Naive thymus-derived CD8-positive, alpha-beta T cell (primary cell): ENCODE data around the gene NDUFB2. TPM values are rescaled to one million over a fixed set of nuclear protein-coding genes. Genes with fewer than 3 reads are reported as not detected.
A peak's percentile ranks its signal among the peaks of the same experiment; 100 is the strongest.

Source experiments
- ATAC-seq, 2 donors: fragments of 150-1000 bp; cut with Tn5 transposase in 1 of 2; sonication (Bioruptor Pico), chemical (Tn5 transposase) in 1 of 2; 1 replicate in 1 of 2; 2 replicates in 1 of 2; pipeline ENCODE4 v1.10.0; 2021; ENCODE audit warnings: mild to moderate bottlenecking in 2 of 2, moderate library complexity in 2 of 2
- POLR2A ChIA-PET: fragments of 350-600 bp; sonication (Branson Sonifier 250); formaldehyde crosslinking; loops from one replicate; lab custom pipeline; 2021; ENCODE audit warnings: antibody characterized with exemption; lab: Charles Lee
- DNase-seq, 10 donors: peaks; one replicate each; pipeline versions ENCODE4 v3.0.0 to v3.0.0-alpha.2; 2020 to 2022
- H3K27ac Mint-ChIP-seq, 10 donors: one replicate each; pipeline ENCODE4 v1.8.0; 2020 to 2022; ENCODE audit warnings: mild to moderate bottlenecking in 10 of 10, mixed read lengths in 10 of 10, moderate library complexity in 4 of 10, inconsistent platforms in 1 of 10
- H3K27me3 Mint-ChIP-seq, 5 donors: one replicate each; pipeline ENCODE4 v1.8.0; 2021 to 2022; ENCODE audit warnings: mixed read lengths in 5 of 5
- H3K36me3 Mint-ChIP-seq, 3 donors: one replicate each; pipeline ENCODE4 v1.8.0; 2020 to 2022; ENCODE audit warnings: mixed read lengths in 3 of 3, mild to moderate bottlenecking in 2 of 3, inconsistent platforms in 1 of 3
- H3K4me1 Mint-ChIP-seq, 4 donors: one replicate each; pipeline ENCODE4 v1.8.0; 2021 to 2022; ENCODE audit warnings: mixed read lengths in 4 of 4
- H3K4me3 Mint-ChIP-seq, 10 donors: one replicate each; pipeline ENCODE4 v1.8.0; 2020 to 2022; ENCODE audit warnings: mild to moderate bottlenecking in 10 of 10, mixed read lengths in 10 of 10, moderate library complexity in 6 of 10, inconsistent platforms in 1 of 10
- H3K9me3 Mint-ChIP-seq, 9 donors: one replicate each; pipeline ENCODE4 v1.8.0; 2020 to 2022; ENCODE audit warnings: mixed read lengths in 9 of 9, mild to moderate bottlenecking in 3 of 9, inconsistent platforms in 1 of 9, moderate library complexity in 1 of 9
- polyA plus RNA-seq, 3 donors: library from polyadenylated mRNA; unstranded; fragments of 300-500 nt; fragmentation: Illumina TruSeq; gene quantifications; one replicate each; pipeline ENCODE4 v1.2.3, GENCODE V29; 2021
- total RNA-seq, 8 experiments: library from RNA in 2 of 8; stranded (reverse) in 2 of 8; gene quantifications; one replicate each; pipeline ENCODE4 v1.2.3 and lab custom pipeline; 2021 to 2026

NDUFB2 gene
- total RNA-seq: 100 to 1,000 TPM in 1 of 2 experiments, 10 to 100 TPM in 1; 98.5 to 103 TPM
- polyA plus RNA-seq: 100 to 1,000 TPM; 434 to 524 (median 517) TPM
- total RNA-seq (lab: John Stamatoyannopoulos, UW): 30.4 to 74.9 (median 38.1) reads per million in 6 experiments

DNA sequence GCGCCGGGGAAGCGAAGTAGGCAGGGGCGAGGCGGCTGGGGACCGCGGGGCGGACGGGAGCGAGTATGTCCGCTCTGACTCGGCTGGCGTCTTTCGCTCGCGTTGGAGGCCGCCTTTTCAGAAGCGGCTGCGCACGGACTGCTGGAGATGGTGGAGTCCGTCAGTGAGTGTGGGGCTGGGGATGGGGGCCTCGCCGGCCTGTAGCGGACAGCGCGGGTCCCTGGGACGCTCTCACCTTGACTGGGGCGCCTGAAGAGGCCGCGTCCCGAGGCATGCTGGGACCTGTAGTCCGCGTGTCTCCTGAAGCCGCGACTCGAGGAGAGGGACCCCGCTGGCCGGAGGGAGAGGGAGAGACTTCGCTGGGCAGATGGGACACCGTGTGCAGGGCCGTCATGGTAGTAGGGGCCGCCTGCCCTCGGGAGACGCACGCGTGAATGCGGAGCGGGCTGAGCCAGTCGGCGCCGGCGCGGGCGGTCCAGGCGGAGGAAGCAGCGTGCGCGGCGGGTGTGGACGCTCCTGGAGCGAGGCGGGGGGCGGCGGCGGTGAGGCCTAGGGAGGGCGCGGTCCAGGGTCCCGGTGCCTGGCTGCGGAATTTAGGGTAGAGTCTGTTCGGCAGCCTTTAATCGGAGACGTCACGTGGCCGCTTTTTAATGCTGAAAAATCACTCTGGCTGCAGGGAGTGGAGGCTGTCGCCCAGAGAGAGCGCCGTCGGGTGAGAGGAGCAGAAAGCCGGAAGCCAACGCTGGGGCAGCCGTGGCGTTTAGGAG is at the start of gene NDUFB2:
TSS of gene NDUFB2 (plus strand) at position 29 of the 767 bp plus-strand sequence. CDS start at position 66, 37 bp downstream.
- DNase-seq (peak; percentile 43 to 93 (median 86)), ATAC-seq (peak; percentile 87)
- POLR2A ChIA-PET: interaction anchor here (0.6 to 2.4 kb wide), 9 partner anchors 17 to 839 kb away, joined by 3 to 14 read pairs (median 7); partner anchors contain the start of genes ADCK2, MKRN1 and MRPS33
- H3K9me3 Mint-ChIP-seq: no peaks in the 10 kb centered on the region
- H3K27ac Mint-ChIP-seq: peak within 1 kb of the TSS; percentile 95 to 99 (median 98)
- no peaks in the 10 kb centered on the region for H3K27me3 Mint-ChIP-seq
- peak within 1 kb of the TSS; percentile 92 to 100 (median 99) for H3K4me3 Mint-ChIP-seq
- peaks cover 17 to 49% (median 44%) of the 10 kb centered on the region in 4 donors for H3K4me1 Mint-ChIP-seq
- peaks cover 0 to 10% (median 0%) of the 10 kb centered on the region in 3 donors for H3K36me3 Mint-ChIP-seq

DNA sequence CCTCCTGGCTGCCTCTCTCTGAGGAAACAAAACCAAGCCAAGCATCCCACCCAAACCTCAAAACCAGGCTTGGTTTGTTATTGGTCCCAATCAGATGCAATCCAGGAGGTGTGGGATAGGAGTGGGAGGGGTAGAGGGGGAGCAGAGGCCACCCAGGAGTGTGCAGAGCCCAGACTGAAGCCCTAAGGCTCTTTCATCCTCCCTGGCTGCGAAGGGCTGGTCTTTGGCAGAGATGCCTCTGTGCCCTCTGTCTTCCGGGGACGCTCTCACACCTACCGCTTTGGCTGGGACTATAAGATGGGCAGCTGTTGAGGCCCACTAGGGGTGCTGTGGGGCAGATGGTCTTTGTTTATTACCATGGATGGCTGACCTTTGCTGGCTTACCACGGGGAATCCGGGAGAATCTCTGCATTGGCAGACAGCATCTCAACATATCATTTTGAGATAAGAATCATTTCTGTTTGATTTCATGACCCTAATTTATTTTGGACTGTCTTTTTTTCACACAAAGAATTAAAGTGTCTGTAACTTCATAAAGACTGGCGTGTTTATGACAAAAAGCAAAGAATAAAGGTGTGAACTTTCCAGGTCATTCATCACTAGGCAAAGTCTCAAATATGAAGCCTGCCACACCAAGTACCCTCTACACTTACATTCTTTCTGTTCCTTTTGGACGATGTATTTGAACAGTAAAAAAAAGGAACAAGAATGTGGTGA is 49.4 kb upstream of the NDUFB2 start:
- DNase-seq (peak in 7 of 10 donors; percentile 16 to 42 (median 27)), ATAC-seq (peak; percentile 95 to 98)
- peaks cover 0 to 2% (median 0%) of the 10 kb centered on the region in 9 donors for H3K9me3 Mint-ChIP-seq
- H3K4me3 Mint-ChIP-seq: no peak overlapping the region
- POLR2A ChIA-PET: no interaction called here
- H3K36me3 Mint-ChIP-seq: no peaks in the 10 kb centered on the region
- peaks cover 4 to 22% (median 11%) of the 10 kb centered on the region in 5 donors for H3K27me3 Mint-ChIP-seq
- H3K4me1 Mint-ChIP-seq: peaks cover 6 to 11% (median 9%) of the 10 kb centered on the region in 4 donors
- H3K27ac Mint-ChIP-seq: peak overlapping the region in 5 of 10 donors; percentile 12 to 80 (median 31)

DNA sequence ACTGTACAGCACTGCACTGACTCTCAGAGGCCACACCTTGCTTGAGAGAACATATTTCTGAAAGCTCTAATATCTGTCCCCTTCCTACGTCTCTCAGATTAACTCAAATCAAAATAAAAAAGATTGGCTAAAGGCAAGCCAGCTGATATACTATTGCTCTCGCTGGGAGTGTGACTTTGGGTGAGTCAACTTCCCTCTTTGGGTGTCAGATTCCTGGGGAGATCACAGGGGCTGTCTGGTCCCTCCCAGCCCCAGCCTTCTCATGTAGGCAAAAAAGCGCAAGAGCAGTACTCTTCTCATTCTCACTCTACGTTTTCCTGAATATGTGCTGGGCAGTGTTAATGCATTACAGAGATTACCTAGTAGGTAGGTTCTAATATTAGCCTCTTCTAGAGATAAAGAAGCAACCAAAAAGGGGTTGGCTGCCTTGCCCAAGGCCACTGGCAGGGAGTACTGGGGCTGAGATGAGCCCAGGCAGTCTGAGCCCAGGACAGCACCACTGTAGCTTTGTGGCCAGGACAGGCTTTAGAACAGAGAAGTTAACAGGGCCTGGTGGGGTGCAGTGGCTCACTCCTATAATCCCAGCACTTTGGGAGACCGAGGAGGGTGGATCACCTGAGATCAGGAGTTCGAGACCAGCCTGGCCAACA is 46.8 kb upstream of the NDUFB2 start:
- ATAC-seq: no peak
- Mint-ChIP-seq H3K4me3 (no peak overlapping the region), H3K4me1 (peaks cover 13 to 17% (median 15%) of the 10 kb centered on the region in 4 donors), H3K36me3 (no peaks in the 10 kb centered on the region), H3K27ac (no peak overlapping the region), H3K9me3 (no peaks in the 10 kb centered on the region), H3K27me3 (peaks cover 0 to 10% (median 6%) of the 10 kb centered on the region in 5 donors)
- no peak for DNase-seq
- POLR2A ChIA-PET: interaction anchor here (1.0 kb wide), 1 partner anchor 41 kb away, joined by 3 read pairs; no protein-coding TSS in a partner anchor

DNA sequence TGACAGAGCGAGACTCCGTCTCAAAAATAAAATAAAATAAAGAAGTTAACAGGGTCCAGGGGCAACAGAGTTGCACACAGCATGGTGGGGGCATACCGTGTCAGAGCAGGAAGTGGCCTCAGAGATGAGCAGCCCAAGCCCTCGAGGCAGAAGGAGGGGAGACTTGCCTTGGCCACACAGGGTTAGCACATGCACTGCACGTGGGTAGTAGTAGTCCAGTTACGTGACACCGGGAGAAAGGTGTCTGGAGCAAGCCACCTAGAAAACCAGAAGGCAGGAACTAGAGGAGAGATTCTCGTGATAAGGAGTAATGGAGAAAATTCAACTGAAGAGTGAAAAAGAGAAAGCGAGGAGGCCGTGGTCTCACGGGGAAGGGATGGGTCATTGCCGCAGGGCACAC is 46.1 kb upstream of the NDUFB2 start:
- POLR2A ChIA-PET: no interaction called here
- Mint-ChIP-seq H3K4me1 (peaks cover 13 to 17% (median 16%) of the 10 kb centered on the region in 4 donors), H3K27me3 (peaks cover 0 to 10% (median 5%) of the 10 kb centered on the region in 5 donors), H3K4me3 (peak overlapping the region in 1 of 10 donors; percentile 7), H3K27ac (peak overlapping the region in 1 of 10 donors; percentile 57), H3K9me3 (no peaks in the 10 kb centered on the region), H3K36me3 (no peaks in the 10 kb centered on the region)
- DNase-seq (no peak), ATAC-seq (no peak)

DNA sequence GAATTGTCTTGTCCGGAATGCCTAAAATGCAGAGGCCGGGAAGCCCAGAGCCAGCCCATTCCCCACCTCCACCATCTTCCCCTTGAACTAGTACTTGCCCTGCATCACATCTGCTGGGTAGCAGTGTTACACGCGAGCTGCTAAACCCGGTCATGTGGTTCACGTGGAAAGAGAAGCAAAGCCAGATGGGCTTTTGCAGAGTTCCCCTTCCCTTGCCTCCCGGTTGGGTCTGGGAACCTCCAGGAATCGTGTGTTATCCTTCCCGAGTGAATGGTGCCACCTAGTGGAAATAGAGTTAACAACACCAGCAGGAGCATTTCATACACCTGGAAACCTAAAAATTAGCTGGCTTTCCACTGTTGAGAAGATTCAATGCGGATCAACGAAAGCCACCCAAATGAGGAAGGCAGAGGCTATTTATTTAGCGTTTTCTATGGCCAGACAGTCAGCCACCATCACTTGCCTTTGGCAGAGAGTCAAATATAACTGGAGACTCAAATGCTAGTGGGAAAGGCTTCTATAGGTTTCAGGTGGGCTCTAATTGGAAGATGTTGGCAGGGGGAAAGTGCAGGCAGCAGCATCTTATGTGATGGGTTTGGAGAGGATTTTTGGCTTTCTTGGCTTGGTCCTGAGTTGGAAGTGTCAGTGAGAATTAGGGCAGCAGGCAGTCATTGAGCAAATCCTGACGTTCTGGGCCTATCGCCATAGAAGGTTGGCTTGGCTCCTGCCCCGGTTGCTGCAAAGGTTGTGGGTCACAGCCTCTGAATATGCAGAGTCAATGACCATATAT is 43.0 kb upstream of the NDUFB2 start:
- POLR2A ChIA-PET: interaction anchor here (0.6 to 1.4 kb wide), 2 partner anchors 20 to 179 kb away, joined by 3 read pairs; partner anchors contain the start of gene ADCK2
- DNase-seq: peak in 5 of 10 donors; percentile 7 to 51 (median 47)
- peak in 1 of 2 donors; percentile 56 for ATAC-seq
- Mint-ChIP-seq H3K9me3 (no peaks in the 10 kb centered on the region), H3K4me3 (no peak overlapping the region), H3K4me1 (peaks cover 22 to 25% (median 23%) of the 10 kb centered on the region in 4 donors), H3K27ac (no peak overlapping the region), H3K36me3 (no peaks in the 10 kb centered on the region), H3K27me3 (peaks cover 0 to 16% (median 8%) of the 10 kb centered on the region in 5 donors)

DNA sequence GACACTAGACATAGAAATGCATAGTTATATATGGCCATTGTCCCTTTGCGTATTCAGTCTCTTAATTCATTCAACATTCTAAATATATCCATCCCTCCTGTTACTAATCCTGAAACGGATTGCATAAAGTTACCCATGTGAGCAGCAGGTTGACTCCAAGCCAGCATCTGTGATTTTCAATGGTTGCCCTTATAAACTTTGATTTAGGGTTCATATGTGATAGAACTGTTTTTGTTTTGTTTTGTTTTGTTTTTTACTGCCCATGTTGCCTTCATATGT is 42.5 kb upstream of the NDUFB2 start:
- H3K36me3 Mint-ChIP-seq: no peaks in the 10 kb centered on the region
- H3K4me3 Mint-ChIP-seq: no peak overlapping the region
- no peaks in the 10 kb centered on the region for H3K9me3 Mint-ChIP-seq
- H3K27ac Mint-ChIP-seq: no peak overlapping the region
- no peak for ATAC-seq
- peaks cover 22 to 25% (median 23%) of the 10 kb centered on the region in 4 donors for H3K4me1 Mint-ChIP-seq
- H3K27me3 Mint-ChIP-seq: peaks cover 0 to 16% (median 8%) of the 10 kb centered on the region in 5 donors
- DNase-seq: no peak
- POLR2A ChIA-PET: interaction anchor here (0.6 to 1.4 kb wide), 2 partner anchors 19 to 180 kb away, joined by 3 read pairs; partner anchors contain the start of gene ADCK2

DNA sequence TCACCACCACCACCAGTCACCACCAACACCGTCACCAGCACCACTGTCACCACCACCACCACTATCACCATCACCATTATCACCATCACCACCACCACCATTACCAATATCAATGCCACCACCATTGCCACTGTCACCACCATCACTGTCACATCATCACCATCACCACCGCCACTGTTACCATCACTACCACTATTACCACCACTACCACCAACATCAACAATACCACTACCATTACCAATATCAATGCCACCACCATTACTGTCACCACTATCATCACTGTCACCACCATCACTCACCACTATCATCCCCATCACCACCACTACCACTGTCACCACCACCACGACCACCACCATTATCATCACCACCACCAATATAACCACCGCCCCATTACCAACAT is 41.8 kb upstream of the NDUFB2 start:
- Mint-ChIP-seq H3K27me3 (peaks cover 0 to 16% (median 7%) of the 10 kb centered on the region in 5 donors), H3K4me1 (peaks cover 22 to 25% (median 23%) of the 10 kb centered on the region in 4 donors), H3K9me3 (no peaks in the 10 kb centered on the region), H3K27ac (peak overlapping the region in 1 of 10 donors; percentile 90), H3K4me3 (peak overlapping the region in 1 of 10 donors; percentile 22), H3K36me3 (no peaks in the 10 kb centered on the region)
- POLR2A ChIA-PET: no interaction called here
- ATAC-seq (no peak), DNase-seq (no peak)

DNA sequence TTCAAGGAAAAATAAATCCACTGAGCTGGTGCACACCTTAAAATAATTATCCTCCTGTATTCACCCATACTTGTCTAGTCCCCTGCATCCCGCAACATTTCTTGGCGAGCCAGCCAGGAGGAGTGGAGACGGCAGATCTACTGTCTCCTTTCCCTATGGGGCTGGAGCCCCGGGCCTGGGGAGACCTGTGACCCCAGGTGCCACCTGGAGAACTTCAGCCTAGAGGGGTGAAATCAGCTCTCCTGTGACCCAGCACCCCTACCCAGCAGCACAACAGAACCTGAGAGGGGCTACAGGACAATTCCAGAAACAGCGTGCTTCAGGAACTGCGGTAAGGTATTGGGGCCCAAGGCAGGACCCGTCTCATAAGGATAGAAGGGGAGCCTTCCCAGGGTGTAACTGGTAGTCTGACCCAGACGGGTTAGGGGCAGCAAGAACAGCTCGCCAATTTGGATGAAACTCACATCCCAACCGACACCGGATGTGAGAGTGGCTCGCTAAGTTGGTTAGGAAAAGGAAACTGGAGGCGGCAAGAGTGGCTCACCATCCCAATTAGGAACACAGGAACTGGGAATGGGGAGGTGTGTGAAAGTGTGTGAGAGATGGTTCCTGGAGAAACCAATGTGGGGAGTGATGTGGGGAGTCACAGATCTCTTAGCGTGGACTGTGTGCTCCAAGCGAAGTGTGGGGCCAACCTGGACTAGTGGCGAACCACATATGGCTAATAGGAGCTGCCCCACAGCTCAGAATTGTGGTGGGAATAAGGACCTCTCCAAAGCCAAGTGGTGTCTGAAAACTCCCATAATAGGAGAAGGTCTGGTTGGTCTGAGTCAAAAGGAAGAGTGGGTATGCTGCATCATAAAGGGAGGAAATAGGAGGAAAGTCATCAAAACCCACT is 40.7 kb upstream of the NDUFB2 start:
- no peak for ATAC-seq

DNA sequence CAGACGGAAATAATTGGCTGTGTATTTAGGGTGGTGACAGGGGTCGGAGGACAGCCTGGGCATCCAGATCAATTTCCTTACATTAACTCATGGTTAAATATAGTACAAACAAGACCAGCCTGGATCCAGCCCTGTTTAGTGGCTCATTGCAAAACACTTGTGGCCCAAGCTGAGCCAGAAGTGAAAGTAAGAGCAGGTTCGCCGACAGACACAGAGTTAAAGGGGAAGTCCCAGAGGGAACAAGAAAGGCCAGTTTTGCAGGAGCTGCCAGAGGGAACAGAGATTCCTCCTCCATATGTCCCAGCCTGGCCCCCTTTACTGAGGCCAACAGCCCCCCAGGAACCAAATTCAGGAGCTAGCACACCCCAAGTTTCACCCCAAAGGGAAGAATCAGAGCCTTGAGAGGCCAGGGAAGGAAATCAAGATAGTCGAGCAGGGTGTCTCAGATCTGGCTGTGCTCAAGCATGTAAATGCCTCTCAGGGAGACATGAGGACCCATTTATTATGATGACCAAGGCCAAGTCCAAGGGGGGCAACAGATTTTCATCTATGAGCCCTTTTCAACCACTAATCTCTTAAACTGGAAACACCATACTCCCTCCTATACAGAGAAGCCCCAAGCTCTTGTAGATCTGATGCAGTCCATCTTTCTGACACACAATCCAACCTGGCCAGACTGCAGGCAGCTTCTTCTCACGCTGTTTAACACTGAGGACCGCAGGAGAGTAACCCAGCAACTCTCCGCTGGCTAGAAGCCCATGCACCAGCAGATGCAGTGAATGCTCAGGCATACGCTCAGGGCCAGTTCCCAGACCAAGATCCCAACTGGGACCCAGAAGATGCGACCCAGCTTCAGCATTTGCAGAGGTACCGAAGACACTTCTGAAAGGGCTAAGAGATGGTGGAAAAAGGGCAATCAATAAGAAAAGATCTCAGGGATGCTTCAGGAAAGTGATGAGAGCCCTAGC is 39.7 kb upstream of the NDUFB2 start:
- Mint-ChIP-seq H3K4me3 (peak overlapping the region; percentile 78 to 92 (median 90)), H3K36me3 (no peaks in the 10 kb centered on the region), H3K27ac (peak overlapping the region; percentile 90 to 97 (median 94)), H3K27me3 (peaks cover 0 to 16% (median 4%) of the 10 kb centered on the region in 5 donors), H3K4me1 (peaks cover 22 to 25% (median 23%) of the 10 kb centered on the region in 4 donors), H3K9me3 (no peaks in the 10 kb centered on the region)
- DNase-seq (peak in 4 of 10 donors; percentile 19 to 50 (median 39)), ATAC-seq (peak; percentile 81 to 93)
- POLR2A ChIA-PET: interaction anchor here (0.9 kb wide), 2 partner anchors 16 to 39 kb away, joined by 3 read pairs; partner anchors contain the start of gene ADCK2

More for the DNA sequence above, 40.7 kb upstream of the NDUFB2 start:
- DNase-seq: peak in 1 of 10 donors; percentile 50
- Mint-ChIP-seq H3K27ac (peak overlapping the region; percentile 90 to 97 (median 94)), H3K27me3 (peaks cover 0 to 16% (median 4%) of the 10 kb centered on the region in 5 donors), H3K4me3 (peak overlapping the region; percentile 78 to 92 (median 90)), H3K9me3 (no peaks in the 10 kb centered on the region), H3K36me3 (no peaks in the 10 kb centered on the region), H3K4me1 (peaks cover 22 to 25% (median 23%) of the 10 kb centered on the region in 4 donors)
- POLR2A ChIA-PET: interaction anchor here (0.8 to 0.9 kb wide), 2 partner anchors 15 to 40 kb away, joined by 3 to 4 read pairs; partner anchors contain the start of gene DENND2A

DNA sequence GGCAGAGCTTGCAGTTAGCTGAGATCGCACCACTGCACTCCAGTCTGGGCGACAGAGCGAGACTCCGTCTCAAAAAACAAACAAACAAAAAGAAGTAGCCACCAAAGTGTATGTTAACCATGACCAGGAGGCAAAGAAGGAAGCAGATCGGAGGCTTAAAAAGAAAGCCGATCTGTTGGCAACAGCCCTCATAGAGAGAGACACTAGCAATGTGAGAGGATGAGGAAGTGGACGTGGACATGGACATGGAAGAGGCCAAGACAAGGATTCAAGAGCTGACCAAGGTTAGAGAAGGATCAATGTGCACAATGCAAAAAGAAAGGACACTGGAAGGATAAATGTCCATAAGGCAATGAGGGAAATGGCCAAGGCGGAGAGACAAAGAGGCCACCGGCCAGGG is 38.6 kb upstream of the NDUFB2 start:
- H3K9me3 Mint-ChIP-seq: no peaks in the 10 kb centered on the region
- peaks cover 22 to 25% (median 23%) of the 10 kb centered on the region in 4 donors for H3K4me1 Mint-ChIP-seq
- no peak for DNase-seq
- no peak for ATAC-seq
- POLR2A ChIA-PET: no interaction called here
- H3K27me3 Mint-ChIP-seq: peaks cover 0 to 16% (median 4%) of the 10 kb centered on the region in 5 donors
- no peaks in the 10 kb centered on the region for H3K36me3 Mint-ChIP-seq
- H3K27ac Mint-ChIP-seq: peak overlapping the region in 1 of 10 donors; percentile 7
- H3K4me3 Mint-ChIP-seq: peak overlapping the region in 1 of 10 donors; percentile 24
